GM13977 (cell line): ENCODE measurements around the gene IFNGR2.
A peak's percentile ranks its signal among the peaks of the same experiment; 100 is the strongest.
"Not testable (repeated sequence)": the region's sequence is repeated elsewhere in the genome, so short reads cannot be mapped to it uniquely, and the experiment has no call there.

Experiments
- DNase-seq: peaks from one replicate; pipeline ENCODE4 v3.0.0; 2012; ENCODE audit warnings: low spot score
- in situ Hi-C: fragments of 300-500 bp; cut with MboI; formaldehyde crosslinking; loops from one replicate; pipeline ENCODE4 v1.12.0; 2022; ENCODE audit warnings: low sequenced_read_pairs, low pct_unique_long_range_greater_than_20kb, mixed read lengths, inconsistent platforms; ENCODE audit not compliant: unreplicated experiment
- TF ChIP-seq, protein P1 (sequence below): IDR thresholded peaks from 2 replicates; pipeline ENCODE4 v1.5.1; 2012; ENCODE audit warnings: mild to moderate bottlenecking, control low read depth; ENCODE audit not compliant: insufficient read depth; ENCODE audit errors: extremely low read depth, missing control alignments

The IFNGR2 gene

DNA sequence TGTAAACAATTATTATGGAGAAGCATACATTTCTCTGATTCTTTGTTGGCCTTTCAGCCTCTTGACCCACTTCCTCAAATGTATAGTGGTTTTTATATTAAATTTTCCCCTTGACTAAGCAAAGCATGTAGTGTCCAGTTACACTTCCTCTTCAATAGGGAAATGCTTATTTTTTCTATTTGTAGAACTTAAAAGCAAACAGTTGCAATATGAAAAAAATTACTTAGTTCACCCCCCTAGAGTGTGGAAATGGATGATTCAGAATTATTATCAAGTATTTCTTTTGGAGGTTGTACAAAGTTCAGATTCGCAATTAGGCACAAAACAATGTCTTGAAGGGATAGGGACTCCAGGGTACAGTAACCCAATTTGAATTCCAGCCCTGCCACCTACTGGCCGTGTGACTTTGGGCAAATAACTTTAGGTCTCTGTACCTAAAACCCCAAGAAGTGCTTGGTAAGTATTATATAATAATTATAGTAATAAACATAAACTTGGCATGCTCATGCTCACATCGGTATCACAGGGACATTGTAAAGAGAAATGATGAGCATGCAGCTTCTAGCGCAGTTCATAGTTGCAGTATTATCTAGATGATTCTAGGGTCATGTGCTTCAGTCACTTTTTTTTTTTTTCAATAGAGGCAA is 28.6 kb upstream of the IFNGR2 start:
- peak; percentile 45 for DNase-seq
- in situ Hi-C loops, result no loop called here
- TF ChIP-seq, protein P1, sequence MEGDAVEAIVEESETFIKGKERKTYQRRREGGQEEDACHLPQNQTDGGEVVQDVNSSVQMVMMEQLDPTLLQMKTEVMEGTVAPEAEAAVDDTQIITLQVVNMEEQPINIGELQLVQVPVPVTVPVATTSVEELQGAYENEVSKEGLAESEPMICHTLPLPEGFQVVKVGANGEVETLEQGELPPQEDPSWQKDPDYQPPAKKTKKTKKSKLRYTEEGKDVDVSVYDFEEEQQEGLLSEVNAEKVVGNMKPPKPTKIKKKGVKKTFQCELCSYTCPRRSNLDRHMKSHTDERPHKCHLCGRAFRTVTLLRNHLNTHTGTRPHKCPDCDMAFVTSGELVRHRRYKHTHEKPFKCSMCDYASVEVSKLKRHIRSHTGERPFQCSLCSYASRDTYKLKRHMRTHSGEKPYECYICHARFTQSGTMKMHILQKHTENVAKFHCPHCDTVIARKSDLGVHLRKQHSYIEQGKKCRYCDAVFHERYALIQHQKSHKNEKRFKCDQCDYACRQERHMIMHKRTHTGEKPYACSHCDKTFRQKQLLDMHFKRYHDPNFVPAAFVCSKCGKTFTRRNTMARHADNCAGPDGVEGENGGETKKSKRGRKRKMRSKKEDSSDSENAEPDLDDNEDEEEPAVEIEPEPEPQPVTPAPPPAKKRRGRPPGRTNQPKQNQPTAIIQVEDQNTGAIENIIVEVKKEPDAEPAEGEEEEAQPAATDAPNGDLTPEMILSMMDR, result peak; percentile 67

DNA sequence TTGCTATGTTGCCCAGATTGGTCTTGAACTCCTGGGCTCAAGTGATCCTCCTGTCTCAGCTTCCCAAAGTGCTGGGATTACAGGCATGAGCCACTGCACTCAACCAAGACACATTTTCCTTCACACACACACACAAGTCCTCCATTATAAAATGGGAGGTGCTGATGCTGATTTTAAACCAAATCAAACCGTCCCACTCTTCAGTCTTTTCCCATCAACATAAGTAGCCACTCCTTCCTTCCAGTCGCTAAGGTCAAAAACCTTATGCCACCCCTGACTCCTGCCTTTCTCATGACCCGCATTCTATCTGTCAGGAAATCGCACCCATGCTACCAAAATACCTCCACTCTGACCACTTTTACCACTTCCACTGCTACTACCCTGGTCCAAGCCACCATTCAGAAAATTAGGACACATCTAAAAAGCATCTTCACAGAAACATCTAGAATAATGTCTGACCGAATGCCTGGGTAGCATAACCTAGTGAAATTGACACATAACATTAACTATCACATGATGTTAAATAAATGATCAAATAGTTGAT is 28.0 kb upstream of the IFNGR2 start:
- in situ Hi-C loops, result no loop called here
- TF ChIP-seq, protein P1, result no peak

DNA sequence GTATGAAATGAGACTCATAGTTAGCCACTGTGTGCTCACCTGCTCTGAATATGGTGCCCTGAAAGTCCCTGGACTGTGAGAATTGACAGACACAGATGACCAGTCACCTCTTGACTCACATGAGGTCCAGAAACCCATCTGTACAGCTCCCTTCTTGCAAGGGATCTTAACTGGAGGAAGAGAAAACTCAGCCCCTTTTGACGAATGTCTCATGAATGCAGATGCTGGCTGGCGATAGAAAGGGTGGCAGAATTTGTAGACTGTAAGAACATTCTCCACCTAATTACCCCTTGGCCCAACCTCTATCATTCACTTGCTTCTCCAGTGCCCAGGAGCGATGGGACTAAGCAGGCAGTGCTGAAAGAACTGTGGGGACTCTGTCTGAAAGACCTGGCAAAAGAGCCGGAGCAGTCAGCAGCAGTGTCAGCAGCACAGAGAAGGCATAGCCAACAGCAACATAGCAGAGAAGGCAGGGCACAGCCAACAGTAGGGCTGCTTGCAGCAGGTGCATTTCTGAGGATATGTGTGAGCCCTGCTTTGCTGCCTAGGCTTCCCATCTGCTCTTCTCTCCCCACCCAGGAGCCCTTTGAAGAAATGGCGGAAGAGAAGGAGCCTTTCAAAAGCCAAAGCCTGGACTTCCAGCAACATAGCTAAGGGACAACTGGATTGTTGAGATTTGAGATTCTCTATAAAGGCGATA is 25.8 kb upstream of the IFNGR2 start:
- DNase-seq, result no peak
- in situ Hi-C loops, result no loop called here
- TF ChIP-seq, protein P1, result no peak

More for the DNA sequence above, 28.0 kb upstream of the IFNGR2 start:
- DNase-seq, result no peak

DNA sequence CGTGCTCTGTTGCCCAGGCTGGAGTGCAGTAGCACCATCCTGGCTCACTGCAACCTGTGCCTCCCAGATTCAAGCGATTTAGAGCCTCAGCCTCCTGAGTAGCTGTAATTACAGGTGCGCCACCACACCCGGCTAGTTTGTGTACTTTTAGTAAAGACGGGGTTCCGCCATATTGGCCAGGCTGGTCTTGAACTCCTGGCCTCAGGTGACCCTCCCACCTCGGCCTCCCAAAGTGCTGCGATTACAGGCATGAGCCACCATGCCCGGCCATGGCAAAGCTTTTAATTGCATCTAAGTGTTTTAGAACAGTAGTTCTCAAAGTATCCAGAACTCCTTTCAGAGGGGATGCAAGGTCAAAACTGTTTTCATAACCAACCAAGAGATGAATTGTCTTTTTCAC is 25.1 kb upstream of the IFNGR2 start:
- DNase-seq, result no peak
- in situ Hi-C loops, result no loop called here
- TF ChIP-seq, protein P1, result no peak

DNA sequence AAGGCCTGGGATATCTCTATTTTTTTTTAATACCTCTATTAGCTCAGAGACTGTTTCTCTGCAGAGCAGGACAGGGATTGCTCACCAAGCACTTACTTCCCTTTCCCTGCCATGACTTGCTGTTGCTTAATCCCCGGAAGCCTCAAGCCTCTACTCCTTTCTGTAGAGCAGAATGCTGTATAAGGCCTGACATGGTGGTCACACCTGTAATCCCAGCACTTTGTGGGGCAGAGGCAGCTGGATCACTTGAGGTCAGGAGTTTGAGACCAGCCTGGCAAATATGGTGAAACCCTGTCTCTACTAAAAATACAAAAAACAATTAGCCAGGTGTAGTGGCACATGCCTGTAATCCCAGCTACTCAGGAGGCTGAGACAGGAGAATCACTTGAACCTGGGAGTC is 23.3 kb upstream of the IFNGR2 start:
- in situ Hi-C loops, DNase-seq: not testable (repeated sequence)

DNA sequence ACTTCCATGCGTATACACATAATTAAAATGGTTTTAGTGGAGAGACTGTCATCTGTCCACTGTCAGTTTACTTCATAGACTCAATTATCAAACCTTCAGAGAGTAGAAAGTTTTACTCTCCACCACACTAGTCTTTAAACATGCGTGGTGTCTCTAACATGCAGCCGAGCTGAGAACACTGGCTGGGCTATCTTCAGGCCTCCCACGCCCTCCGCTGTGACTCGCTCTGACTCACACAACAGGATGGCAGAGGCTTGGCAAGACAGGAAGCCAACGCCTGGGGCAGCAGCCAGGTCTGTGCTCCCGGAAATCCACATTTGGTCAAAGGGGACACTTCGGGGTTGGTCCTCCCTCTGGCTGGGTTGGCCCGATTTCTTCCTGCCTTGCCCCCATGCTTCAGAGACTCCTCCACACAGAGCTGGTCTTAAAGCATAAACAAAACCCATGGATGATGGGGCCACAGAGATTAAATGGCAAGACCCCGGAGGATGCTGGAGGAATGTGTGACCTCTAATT is 22.7 kb upstream of the IFNGR2 start:
- DNase-seq, result peak; percentile 49
- TF ChIP-seq, protein P1, result no peak
- in situ Hi-C loops, result no loop called here

DNA sequence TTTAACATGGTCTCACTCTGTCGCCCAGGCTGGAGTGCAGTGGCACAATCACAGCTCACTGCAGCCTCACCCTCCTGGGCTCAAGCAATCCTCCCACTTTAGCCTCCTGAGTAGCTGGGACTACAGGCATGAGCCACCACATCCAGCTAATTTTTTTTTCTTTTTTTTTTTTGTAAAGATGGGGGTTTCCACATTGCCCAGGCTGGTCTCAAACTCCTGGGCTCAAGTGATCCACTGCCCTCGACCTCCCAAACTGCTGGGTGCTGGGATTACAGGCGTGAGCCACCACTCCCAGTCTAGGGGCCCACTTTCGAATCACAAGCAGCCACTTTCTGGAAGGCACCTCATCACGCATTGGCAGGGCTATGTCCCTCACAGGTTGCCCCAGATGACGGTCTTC is 21.8 kb upstream of the IFNGR2 start:
- DNase-seq, in situ Hi-C loops: not testable (repeated sequence)
